Stimulated activated CD4-positive, alpha-beta T cell treated with anti-CD3 and anti-CD28 coated beads, Interleukin-15, amount 100 ng/mL, for 48 hours (primary cell): Measurements from ENCODE around the gene SUSD1.
"Not testable (repeated sequence)": the region's sequence is repeated elsewhere in the genome, so short reads cannot be mapped to it uniquely, and the experiment has no call there.

Source experiments
- DNase-seq, 2 donors: peaks; one replicate each; pipeline ENCODE4 v3.0.0-alpha.2; 2020; ENCODE audit warnings: low read depth in 2 of 2

The SUSD1 gene

DNA sequence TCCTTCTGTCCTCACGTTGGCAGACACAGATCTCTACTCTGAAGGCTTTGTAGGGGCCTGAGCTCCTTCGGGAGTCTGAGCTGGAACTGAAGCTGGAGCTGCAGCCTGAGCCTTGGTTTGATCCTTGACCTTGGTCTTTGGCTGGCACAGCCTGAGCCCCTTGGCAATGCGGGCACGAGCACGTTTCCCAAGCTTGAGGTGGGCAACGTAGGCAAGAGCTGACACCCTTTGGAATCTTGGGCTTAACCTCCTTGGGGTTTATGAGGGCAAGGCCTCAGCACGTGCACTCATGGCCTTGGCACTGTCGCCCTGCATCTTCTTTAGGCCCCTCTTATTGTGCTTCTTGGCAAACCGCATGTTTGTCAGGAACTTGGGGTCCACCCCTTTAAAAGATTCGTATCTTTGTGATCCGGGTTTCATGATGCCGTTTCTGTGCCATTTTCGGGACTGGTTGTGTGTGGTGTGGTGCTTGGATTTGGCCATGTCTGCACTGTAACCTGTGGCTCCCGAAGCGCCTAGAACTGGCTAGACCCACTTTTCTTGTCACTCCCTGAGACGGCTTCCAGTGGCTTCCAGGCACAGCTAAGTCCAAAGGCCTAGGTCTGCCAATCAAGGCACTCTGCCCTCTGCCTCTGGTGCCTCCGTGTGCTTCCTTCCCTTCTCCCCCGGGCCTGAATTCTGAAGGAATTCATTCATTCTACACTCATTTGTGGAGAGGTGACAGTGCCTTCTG is 1.4 kb downstream of the SUSD1 start:
- no peak for DNase-seq

DNA sequence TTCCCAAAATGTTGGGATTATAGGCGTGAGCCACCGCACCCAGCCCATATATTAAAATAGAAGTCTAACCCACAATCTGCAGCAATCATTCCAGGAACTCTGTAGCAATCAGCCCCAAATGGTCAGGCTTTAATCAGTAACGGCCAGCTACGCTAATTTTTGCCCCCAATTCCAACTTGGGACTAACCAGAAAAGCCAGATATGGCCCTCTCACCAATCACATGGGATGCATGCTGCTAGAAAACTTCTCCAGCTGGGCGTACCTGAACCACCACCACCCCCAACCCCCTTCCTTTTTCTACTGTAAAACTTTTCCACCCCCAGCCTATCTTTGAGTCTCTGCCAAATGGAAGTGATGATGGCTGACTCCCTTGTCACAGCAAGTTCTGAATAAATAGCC is 4.1 kb downstream of the SUSD1 start:
- no peak for DNase-seq

DNA sequence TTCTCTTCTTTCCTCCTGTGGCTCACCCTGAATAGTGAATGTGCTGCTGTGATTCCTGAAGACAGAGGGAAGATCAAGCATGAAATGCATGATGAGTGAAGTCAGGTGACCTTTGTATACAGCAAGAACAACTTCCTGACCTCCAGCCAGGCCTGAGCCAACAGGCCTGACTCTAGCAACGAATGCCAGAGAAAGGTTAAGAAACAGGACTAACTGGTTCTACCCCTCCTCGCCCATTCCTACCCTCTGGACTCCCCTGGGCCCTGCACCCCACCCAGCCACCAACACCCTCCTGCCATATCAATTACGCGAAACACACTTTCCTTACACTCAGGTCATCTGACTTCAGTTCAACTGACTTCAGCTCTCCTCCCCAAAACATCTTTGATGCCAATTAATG is 4.9 kb downstream of the SUSD1 start:
- no peak for DNase-seq

DNA sequence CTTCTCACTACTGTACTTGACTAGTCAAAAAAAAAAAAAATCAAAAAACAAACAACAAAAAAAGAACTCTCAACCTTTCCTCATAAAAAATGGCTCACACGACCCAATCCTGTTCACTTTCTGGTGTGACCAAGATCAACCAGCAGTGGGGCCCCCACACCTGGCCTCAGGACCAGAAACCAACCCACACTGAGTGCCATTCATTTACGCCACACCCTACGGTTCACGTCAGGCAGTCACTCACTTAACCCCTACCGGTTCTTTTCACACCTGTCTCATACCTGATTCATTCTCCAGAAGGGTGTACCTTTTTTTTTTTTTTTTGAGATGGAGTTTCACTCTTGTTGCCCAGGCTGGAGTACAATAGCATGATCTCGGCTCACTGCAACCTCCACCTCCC is 5.7 kb downstream of the SUSD1 start:
- no peak for DNase-seq

DNA sequence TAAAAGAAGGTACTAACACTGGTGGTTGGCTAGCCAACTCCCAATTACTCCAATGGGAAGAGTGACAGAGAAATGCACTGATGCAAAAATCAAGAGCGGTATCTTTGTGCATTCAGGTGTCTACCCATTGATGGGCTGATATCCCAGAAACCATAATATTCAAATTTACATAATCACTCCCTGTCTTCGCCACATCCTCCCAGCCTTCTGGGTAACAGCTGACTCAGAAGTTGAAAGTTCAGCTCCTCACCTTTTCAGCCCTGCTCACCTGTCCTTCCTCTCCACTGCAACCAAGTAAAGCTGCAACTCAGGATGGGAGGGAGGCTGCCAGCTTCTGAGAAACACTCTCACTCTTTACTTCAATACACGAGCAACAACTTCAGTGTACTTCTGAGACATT is 6.9 kb downstream of the SUSD1 start:
- no peak for DNase-seq

DNA sequence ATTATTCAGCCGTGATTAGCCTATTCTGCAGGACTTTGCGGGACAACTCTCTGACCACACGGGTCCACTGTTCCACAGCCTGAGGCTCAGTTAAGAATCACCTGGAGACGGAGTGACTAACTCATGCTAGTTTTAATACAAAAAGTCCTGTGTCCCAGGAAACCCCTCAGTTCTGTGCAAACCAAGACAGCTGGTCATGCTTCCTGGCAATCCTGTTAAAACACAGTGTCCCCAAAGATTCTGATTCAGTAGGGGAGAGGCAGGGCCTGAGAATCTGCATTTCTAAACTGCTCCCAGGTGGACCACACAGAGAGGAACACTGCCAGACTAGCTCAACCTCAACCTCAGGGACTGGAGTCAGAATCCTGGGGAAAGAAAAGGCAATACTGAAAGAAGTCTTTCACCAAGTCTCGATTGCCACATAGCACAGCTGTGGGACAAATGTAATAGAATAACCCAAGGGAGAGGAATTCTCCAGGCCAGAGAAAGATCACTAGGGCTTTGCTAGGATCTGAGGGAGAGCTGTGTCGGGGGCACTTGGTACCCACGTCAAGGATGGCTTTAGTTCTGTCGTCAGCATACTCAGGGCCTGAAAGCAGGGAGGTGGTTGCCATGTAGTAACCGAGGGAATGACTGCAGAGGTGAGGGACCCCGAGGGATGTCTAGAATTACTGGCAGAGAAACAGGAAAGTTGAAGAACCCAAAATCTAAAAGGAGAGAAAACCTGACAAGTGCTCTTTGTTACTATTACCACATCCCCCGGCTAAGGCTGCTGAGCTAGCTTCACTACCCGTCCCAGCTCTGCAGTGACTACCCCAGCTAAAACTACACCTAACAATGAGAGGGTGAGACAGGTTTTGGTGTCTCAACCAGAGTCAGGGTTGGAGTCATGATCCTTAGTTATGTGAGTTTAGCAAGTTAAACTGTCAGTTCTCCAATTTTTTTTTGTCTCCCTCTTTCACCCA is 8.6 kb downstream of the SUSD1 start:
- no peak for DNase-seq

DNA sequence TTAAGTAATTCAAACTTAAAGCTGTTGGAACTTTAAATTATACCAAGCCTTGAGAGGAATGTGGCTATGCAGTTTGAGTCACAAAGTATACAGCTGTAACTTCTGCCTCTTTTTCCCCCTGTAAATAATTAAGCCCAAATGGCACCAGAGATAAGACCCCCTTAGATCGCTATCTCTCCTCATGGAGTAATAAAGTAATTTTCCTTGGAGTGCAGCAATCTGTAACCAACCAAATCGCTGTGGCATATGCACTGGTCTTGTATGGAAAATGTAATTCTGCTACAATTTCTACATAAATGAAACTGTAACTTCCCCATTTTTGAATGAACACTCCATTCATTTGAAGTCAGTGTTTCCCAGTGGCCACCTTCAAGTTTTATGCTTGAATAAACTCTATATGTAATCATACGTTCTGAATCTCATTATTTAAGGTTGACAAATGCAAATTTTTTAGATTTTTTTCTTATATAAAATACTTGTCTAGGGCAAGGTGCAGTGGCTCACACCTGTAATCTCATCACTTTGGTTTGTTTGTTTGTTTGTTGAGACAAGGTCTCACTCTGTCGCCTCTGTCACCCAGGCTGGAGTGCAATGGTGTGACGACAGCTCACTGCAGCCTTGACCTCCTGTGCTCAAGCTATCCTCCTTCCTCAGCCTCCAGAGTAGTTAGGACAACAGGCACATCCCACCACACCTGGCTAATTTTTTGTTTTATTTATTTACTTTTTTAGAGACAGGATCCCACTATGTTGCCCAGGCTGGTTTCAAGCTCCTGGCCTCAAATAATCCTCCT is 12.3 kb downstream of the SUSD1 start:
- DNase-seq = no peak

DNA sequence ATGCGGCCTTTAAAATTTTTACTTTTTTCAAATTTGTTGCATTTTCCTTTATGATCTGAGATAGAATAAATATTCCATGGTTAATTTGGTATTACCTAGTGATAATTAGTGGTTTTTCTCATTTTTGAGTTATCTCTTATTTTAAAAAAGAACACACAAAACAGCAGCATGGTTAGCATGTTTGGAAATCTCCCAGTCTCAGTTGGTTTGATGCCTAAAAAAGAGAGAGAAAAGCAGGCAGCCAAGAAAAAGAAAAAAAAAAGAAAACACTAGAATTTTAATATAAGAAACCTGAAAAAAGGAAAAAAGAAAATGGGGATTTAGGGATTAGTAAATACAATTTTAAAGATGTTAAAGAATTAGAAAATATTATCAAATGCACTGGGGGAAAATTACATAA is 15.3 kb downstream of the SUSD1 start:
- no peak for DNase-seq

DNA sequence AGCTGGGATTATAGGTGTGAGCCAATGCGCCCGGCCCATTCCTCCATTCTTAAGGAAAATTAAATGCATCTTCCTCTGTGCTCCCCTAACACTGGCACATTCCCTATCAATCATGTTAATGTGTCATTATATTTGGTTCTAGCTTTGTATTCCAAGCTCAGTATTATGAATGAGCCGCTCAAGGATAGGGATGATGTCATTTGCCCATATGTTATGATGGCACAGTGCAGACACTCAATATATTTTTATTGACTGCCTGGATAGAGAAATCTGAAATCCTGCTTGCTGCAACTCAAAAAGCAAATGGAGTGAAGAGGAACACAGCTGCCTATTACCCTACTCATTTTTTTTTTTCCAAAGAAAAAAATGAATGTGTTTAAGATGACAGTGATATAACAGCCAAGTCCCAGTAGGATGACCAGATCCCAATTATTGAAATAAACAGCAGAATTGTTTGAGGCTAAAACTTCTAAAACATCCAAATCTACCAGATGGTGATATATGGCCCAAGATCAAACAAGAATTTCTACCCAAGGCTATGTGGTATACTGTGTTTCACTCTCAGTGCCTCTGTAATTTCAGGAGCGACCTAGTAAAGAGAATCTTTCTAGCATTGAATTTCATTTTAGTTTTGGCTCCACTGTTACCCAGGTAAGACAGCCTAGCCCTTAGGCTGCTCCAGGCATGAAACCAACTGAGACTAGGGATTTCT is 16.3 kb downstream of the SUSD1 start:
- no peak for DNase-seq

DNA sequence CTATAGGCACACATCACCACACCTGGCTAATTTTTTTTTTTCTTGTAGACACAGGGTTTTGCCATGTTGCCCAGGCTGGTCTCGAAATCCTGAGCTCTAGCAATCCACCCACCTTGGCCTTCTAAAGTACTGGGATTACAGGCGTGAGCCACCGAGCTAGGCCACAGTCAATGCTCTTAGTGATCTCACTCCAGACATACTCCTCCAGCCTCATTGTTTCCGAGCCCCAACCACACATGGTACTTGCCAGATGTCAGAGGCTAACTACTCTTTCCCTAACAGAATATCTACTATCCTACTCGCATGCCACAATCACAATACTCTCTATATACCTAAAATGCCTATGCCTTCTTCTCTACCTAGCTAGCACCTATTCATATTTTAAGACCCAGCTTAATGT is 17.1 kb downstream of the SUSD1 start:
- DNase-seq = no peak

DNA sequence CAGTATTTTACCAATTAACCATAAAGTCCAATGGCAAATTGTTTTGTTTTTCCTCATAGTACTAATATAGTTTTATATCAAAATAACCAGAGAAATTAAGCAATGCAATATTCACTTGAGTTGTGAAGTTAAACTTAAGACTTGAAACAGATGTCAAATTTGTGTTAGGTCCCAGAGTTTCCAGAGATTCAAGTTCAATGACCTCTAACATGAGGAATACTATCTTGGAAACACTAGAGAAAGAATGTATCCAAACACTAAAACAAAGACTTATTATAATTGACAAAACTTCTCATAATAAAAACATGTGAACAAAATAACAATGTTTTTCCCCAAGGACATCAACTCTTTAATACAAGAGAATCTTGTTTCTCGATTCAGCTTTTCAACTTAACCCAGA is 18.0 kb downstream of the SUSD1 start:
- no peak for DNase-seq

DNA sequence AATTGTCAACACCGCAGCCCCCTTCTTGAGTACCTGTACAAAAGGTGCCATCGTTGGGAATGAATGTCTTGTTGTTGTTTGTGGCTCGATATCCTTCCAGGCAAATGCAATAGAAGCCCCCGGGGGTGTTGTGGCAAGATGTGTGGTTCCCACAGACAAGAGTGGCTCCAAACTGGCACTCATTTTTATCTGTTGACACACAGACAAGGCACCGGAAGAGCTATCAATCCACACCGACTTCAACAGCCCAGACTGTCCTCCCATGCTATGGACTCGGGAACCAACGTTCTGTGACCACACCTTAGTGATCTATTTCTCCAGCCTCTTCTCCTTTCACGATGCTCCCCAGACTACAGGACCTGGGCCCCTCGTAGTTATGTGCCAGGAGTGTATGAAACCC is 25.9 kb downstream of the SUSD1 start:
- DNase-seq = no peak

DNA sequence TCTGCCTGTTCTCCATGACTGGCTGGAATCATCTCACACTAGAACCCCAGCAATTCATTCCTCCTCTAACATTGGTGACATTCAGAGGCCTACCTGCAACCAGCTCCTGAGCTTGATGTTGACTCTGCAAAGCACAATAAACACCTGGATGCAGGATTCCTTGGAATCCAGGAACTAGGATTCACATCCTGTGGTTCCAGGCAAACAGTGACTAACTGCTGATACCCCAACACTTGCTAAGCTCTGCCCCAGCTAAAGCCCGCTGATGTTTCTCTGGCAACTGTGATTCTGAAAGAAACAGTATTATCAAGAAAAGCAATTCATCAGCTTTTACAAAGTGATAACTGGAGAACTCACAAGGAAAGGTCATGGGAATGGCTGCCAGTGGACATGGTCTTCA is 29.2 kb downstream of the SUSD1 start:
- no peak for DNase-seq

DNA sequence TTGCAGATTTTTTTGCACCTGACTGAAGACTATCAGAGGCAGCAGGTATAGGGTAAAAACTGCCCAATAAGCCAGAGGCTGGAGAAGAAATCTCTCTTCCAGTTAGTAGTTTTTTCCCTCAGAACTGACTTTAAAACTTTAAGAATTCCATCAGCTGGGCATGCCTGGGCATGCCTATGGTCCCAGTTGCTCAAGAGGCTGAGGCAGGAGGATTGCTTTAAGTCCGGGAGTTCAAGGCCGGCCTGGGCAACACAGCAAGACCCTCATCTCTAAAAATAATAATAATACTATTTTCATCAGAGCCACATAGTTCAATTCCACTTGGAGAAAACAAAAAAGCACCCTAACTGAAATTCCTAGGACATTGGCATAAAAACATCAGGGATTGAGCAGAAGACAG is 30.3 kb downstream of the SUSD1 start:
- DNase-seq = no peak

DNA sequence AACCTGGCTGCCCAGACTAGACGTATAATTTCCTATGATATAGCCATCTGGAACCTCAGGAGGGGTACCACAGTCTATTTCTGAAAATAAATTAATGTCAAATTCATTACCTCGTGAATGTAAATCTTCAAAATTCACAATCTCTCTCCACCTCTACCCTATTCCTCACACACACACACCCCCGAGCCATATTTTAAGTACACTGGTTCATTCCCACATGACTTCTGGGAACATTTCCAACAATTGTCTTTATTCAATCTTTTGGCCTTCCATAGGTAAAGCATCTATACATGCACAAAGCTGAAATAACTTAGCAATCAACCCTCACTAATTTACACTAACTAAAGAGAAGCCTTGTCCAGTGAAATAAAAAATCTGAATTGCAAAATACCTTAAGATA is 32.7 kb downstream of the SUSD1 start:
- DNase-seq = no peak

DNA sequence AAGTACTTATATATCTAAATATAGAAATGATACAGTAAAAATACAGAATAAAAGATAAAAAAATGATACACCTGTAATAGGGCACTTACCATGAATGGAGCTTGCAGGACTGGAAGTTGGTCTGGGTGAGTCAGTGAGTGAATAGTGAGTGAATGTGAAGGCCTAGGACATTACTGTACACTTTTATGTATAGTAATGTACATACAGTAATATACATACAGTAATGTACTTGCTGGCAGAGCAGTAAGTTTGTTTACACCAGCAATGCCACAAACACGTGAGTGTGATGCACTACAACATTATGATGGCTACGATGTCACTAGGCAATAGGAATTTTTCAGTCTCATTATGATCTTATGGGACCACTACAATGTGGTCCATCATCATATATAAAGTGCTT is 34.2 kb downstream of the SUSD1 start:
- no peak for DNase-seq

DNA sequence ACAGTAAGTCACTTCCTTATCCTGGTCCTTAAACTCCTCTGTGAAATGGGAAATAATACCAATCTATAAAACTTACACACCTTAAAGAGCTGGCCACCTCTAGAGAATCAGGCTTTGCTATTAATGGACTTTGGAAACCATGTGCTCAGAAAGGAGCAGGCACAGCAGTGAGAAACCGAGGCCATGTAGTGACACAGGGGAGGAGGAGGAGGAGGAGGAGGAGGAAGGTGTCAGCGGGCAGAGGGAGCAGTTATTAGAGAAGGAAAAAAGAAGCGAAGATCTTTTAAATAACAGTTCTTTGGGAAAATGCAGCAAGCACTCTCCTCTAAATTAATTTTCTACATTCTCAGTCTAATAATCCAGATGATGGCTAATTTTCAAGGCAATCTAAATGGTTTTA is 38.0 kb downstream of the SUSD1 start:
- no peak for DNase-seq

DNA sequence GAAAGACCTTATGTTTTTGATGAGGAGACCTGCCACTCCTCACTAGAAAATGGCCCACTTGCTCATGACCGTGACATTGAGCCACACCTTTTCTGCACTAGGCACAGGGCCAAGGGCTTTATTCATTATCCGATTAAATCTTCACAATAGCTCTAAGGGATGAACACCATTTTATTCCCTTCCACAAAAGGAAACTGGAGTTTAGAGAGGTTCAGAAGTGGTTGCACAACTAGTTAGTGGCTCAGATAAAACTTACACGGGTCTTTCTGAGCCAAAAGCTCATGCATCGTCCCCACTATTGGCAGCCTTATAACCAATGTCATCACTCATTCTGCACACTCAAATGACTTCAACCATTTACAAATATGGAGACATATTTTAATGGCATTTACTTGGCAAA is 39.4 kb downstream of the SUSD1 start:
- DNase-seq = no peak

DNA sequence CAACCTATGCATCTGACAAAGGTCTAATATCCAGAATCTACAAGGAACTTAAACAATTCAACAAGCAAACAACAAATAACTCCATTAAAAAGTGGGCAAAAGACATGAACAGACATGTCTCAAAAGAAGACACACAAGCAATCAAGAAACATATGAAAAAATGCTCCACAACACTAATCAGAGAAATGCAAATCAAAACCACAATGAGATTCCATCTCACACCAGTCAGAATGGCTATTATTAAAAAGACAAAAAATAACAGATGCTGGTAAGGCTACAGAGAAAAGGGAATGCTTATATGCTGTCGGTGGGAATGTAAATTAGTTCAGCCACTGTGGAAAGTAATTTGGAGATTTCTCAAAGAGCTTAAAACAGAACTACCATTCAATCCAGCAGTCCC is 41.3 kb downstream of the SUSD1 start:
- DNase-seq = not testable (repeated sequence)

DNA sequence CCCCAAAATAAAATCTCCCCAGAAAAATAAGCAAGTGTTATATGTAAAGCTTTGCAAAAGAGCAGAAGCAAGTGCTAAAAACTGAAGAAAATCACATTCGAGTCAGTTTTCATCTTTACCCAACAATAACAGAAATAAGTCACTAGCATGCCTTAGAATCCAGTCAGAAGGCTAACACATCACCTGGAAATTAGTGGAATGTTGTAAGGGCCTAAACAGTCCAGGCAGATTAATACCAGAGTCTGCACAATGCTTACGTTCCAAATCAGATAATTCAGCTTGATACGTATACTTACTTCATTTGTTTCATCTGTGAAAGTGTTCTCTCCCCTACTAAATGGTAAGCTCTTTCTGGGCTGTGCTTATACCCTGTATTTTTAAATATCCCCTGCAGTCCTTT is 42.7 kb downstream of the SUSD1 start:
- no peak for DNase-seq

DNA sequence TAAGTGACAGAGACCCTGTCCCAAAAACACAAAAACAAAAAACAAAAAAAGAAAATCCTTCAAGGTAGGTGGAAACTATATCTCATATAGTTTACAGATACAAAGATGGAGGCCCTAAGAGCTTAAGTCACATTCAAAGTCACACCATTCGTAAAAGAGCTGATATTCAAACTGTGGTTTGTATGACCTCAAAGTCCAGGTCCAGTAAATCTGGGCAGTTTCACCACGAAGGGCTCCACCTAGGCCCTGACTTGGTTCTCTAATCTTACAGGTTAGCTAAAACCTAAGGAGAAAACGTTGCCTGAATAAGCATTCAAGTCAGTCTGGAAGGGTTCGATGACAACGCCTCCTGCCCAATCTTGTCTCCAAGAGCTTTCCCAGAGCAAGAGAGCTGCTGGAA is 44.1 kb downstream of the SUSD1 start:
- no peak for DNase-seq

DNA sequence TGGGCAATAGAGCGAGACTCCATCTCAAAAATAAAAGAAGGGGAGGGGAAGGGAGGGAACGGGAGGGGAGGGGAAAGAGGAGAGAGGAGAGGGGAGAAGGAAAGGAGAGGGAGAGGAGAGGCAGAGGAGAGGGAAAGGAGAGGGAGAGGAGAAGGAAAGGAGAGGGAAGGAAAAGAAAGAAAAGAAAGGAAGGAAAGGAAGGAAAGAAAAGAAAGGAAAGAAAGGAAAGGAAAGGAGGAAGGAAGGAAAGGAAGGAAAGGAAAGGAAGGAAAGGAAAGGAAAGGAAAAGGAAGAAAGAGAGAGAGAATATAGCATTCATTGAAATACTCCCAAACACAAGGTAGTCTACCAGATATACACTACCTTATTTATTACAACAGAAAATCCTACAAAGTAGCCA is 44.8 kb downstream of the SUSD1 start:
- no peak for DNase-seq
